ENCODE results near the gene CACNA1B.
A peak's percentile ranks its signal among the peaks of the same experiment; 100 is the strongest.
"Not testable (repeated sequence)": the region's sequence is repeated elsewhere in the genome, so short reads cannot be mapped to it uniquely, and the experiment has no call there.

Gene CACNA1B

GRCh38 chr9:137877506-137878122 is at the start of gene CACNA1B:
Gene CACNA1B (plus strand): TSS chr9:137877782. CDS start chr9:137877934, 152 bp downstream.
- not testable (repeated sequence) for DNase-seq

GRCh38 chr9:137827908-137828526 is 49.6 kb upstream of the CACNA1B start:
- no peak for DNase-seq

DNA sequence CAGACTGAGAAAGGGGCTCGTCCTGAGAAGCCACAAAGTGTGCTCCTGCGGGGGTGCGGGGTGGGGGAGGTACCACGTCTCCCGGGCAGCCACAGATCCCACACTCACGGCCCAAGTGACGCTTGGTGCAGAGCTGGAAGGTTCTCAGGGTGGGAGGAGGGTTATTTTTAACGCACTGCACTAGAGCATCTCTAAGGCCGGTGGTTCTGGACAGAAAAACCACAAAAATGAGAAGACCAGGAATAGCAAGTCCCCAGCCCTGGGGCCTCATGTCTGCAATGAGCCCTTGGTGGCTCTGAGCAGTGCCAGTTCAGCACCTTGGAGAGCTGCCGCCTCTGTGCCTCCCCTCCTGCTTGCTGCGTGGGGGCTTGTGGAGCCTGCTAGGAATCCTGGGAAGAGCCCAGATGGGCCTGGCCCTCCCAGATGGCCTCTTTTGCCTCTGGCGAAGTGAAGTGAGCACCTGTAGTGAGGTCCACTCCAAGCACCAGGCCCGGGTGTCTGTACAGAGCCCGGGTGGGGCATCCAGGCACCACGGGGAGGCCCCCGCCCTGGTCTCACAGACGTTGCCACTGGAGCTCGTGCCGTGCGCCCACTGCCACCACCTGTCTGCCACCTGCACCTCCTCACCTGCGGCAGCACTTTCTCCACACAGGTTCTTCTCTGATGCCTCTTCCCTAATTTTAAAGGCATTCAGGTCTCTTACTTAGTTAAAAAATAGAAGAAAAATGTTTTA is 48.9 kb upstream of the CACNA1B start:
- peak in 1 of 2 experiments; percentile 14 for DNase-seq

- no peak for DNase-seq
Measured at GRCh38 chr9:137829260-137829996, 48.2 kb upstream of the CACNA1B start.

DNA sequence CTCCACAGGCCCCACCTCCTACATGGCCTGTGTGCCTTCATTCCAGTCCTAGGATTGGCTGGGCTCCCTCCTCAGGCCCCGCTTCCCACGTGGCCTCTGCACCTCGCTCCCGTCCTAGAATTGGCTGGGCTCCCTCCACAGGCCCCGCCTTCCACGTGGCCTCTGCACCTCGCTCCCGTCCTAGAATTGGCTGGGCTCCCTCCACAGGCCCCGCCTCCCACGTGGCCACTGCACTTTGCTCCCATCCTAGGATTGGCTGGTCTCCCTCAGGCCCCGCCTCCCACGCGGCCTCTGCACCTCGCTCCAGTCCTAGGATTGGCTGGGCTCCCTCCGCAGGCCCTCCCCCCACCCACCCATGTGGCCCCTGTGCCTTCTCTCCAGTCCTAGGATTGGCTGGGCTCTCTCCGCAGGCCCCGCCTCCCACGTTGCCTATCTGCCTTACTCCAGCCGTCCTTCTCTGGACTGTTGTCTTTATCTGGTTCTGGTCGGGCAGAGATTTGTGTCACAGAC is 45.3 kb upstream of the CACNA1B start:
- no peak for DNase-seq

DNA sequence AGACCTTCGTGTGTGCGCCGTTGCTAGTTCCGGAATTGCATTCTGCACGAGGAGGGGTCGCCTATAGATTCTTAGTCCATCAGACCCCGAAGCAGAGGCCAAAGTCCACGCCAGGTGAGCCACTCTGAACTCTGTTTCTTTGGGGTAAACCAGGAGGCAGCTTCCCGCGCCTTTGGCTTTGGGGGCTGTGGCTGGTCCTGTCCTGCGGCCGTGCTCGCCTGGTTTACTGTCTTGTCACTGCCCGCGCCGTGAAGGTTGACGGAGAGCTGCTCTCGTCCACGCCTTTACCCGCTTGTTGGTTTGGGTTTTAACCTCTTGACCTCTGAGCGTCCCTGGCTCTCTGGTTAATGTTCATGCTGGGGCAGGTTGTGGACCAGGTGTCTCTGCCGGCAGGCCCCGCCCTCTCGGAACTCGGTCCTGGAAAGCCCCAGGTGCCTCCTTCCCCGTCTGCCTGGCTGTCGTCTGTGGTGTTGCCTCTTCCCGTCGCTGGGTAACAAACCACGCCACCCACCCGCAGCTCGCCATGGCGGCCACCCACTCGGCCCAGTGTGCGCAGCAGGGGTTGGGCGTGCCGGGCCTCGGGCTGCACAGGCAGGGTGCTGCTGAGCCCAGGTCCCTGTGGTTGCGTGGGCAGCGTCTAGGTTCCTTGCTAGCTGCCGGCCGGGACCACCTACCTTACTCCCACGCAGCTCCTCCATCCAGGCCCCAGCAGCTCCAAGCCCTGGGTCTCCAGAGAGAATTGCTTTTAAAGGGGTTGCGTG is 44.6 kb upstream of the CACNA1B start:
- no peak for DNase-seq

DNA sequence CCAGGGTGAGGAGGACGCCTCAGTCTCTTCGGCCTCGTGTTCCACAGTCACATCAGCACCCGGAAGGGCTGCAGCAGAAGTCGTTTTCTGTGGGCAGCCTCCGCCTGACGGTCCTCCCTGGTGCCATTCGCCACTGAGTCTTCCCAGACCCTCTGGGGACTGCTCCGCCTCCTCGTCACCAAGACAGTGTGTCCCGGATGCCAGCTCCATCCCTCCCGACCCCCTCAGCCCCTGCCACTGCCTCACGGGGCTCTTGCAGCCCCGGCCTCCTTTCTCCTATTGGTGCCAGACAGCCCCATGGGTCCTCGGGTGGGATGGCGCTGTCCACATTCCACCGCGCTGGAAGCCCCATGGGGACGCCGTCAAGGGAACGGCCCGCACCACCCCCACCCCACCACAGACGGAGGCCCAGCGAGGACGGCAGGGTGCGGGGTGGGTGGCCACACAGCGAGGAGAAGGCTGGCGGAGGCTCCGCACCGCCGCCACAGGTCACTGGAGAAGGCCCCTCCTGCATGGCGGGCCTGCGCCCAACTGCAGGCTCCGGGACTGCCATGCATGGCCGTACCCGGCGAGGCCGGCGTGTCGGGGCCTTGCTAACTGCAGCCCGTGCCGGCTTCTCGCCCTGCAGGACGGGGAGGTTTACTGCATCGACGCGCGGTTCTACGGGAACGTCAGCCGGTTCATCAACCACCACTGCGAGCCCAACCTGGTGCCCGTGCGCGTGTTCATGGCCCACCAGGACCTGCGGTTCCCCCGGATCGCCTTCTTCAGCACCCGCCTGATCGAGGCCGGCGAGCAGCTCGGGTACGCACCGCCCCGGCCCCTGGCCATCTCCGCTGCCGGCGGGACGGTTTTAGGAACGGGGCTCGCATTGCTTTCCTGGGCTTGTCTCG is 43.6 kb upstream of the CACNA1B start:
- DNase-seq = no peak

GRCh38 chr9:137834846-137835546 is 42.6 kb upstream of the CACNA1B start:
- DNase-seq = no peak

- no peak for DNase-seq
Measured at GRCh38 chr9:137836151-137836830, 41.3 kb upstream of the CACNA1B start.

DNA sequence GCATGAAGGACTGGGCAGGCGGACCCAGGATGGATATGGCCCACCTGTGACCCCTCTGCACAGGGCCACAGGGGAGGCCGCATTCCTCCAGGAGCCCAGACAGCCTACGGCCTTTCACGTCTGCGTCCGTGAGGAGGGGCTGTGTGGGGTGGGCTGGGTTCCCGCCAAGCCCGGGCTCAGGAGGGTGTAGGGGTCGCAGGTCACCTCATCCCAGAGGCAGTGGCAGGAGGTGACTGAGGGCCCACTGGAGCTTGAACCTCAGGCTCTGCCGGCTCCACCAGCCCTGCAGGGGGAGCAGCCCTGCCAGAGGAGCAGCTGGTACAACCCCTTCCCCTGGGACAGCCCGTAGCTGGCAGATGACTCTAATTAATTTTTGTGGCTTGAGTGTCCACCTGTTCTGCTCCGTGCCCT is 40.7 kb upstream of the CACNA1B start:
- no peak for DNase-seq

GRCh38 chr9:137837345-137838278 is 40.0 kb upstream of the CACNA1B start:
- DNase-seq = no peak

DNA sequence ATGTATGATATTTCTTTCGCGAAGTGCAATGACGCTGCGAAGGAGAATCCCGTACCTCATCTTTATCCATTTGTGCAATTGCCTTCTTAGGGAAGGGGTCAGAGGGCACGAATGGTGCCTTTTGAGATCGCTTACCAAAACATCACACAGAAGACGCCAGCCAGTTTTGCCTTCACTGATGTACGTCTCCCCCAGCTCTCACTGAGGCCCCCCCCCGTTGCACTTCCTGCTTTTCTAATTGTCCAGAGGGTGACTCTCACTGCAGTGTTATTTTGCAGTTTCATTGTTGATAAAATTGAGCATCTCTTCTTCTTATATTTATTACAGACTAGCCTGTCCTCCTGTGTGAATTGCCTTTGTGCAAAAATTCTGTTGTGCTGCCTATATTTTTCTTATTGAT is 39.0 kb upstream of the CACNA1B start:
- DNase-seq = no peak

DNA sequence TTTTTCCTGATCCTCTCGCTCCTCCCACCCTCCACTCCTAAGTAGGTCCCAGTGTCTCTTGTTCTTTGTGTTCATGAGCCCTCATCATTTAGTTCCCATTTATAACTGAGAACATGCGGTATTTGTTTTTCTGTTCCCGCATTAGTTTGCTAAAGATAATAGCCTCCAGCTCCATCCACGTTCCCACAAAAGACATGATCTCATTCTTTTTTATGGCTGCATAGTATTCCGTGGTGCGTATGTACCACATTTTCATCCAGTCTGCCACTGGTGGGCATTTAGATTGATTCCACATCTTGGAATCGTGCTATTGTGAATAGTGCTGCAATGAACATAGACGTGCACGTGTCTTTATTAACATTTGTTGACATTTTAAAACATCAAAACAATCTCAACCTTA is 34.2 kb upstream of the CACNA1B start:
- no peak for DNase-seq

DNA sequence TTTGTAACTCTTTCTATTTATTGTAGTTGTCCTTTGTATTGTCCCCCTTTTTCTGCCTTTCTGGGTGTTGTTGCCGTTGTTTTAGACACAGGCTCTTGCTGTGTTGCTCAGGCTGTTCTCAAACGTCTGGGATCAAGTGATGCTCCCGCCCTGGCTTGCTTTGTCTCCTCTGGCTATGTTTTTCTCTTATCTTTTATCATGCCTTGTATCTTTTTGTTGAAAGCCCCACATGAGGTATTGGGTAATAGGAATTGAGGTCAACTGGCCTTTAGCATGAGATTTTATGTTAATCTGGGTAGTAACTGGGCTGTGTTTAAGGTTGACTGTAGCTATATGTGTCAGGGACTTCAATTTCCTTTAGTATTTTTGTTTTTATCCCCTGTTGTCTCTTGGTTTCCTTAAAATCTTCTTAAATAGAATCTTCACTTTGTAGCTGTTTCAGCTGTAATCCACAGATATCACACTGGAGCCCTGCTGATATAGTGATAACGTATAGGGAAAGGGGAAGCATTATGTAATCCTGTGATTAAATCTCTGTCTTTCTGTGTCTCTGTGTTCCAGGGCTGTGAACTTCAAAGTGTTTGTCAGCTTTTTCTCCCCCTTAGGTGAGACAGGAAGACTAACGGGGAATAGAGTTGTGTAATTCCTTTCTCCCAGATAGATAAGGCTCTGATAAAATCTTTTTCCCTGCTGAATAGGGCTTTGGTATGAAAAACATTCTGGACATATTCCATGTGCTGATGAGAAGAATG is 25.9 kb upstream of the CACNA1B start:
- DNase-seq = no peak

GRCh38 chr9:137853392-137853995 is 24.1 kb upstream of the CACNA1B start:
- DNase-seq = no peak

DNA sequence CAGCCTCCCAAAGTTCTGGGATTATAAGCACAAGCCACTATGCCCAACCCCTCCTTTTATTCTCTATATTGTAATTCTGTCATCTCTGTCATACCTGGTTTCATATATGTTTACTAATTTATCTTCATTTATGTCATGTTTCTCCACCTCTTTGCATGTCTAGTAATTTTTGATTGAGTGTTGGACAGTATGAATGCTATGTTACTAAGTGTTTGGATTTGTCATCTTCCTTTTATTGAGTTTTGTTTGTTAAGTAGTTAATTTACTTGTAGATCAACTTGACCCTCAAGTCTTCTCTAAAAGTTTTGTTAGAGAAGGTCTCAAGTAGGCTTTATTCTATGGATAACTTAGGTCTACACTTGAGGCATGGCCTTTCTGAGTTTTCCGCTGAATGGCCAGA is 17.2 kb upstream of the CACNA1B start:
- DNase-seq = no peak

- DNase-seq = no peak
Measured at GRCh38 chr9:137865581-137866145, 11.9 kb upstream of the CACNA1B start.
